ENCODE measurements around the gene SMURF1. TPM values are rescaled to one million over a fixed set of nuclear protein-coding genes. Genes with fewer than 3 reads are reported as not detected.

Gene SMURF1
- total RNA-seq, 4 donors from 2014 or later, result 26.8 to 44.7 (median 31.5) TPM

- 93 to 96% methylated on average over 5 of the region's 5 CpGs for WGBS, 2 donors
- TF ChIP-seq POLR2A (IDR thresholded peaks at IDR 0.05) (no peak), CTCF (IDR thresholded peaks at IDR 0.05) (no peak)
- no peak for DNase-seq (ENCODE audit: low spot score in 2 of 2)
- intact Hi-C loops (cut with DNase I; ENCODE audit: low total_unique reads), result no loop called here
- no peak overlapping the region for H3K4me3 ChIP-seq (ENCODE audit: low read depth, poor library complexity, severe bottlenecking)
Measured at GRCh38 chr7:99086532-99086931, 57.4 kb downstream of the SMURF1 start.

GRCh38 chr7:99083733-99084132, 60.2 kb downstream of the SMURF1 start:
- TF ChIP-seq CTCF (IDR thresholded peaks at IDR 0.05) (no peak), POLR2A (IDR thresholded peaks at IDR 0.05) (no peak)
- intact Hi-C loops (cut with DNase I; ENCODE audit: low total_unique reads), result no loop called here
- H3K4me3 ChIP-seq (ENCODE audit: low read depth, poor library complexity, severe bottlenecking), result no peak overlapping the region
- 87 to 96% methylated on average over 3 of the region's 3 CpGs for WGBS, 2 donors
- DNase-seq (ENCODE audit: low spot score in 2 of 2), result no peak

GRCh38 chr7:99083068-99083651, 60.7 kb downstream of the SMURF1 start:
- no peak for DNase-seq (ENCODE audit: low spot score in 2 of 2)
- WGBS, 2 donors, result 78 to 85% methylated on average over 2 of the region's 2 CpGs
- intact Hi-C loops (cut with DNase I; ENCODE audit: low total_unique reads), result no loop called here
- TF ChIP-seq CTCF (IDR thresholded peaks at IDR 0.05), result no peak
- no peak for TF ChIP-seq POLR2A (IDR thresholded peaks at IDR 0.05)
- no peak overlapping the region for H3K4me3 ChIP-seq (ENCODE audit: low read depth, poor library complexity, severe bottlenecking)

GRCh38 chr7:99080679-99081078, 63.2 kb downstream of the SMURF1 start:
- TF ChIP-seq CTCF (IDR thresholded peaks at IDR 0.05) (no peak), POLR2A (IDR thresholded peaks at IDR 0.05) (no peak)
- WGBS, 2 donors, result 83 to 87% methylated on average over 6 of the region's 6 CpGs
- intact Hi-C loops (cut with DNase I; ENCODE audit: low total_unique reads), result no loop called here
- no peak overlapping the region for H3K4me3 ChIP-seq (ENCODE audit: low read depth, poor library complexity, severe bottlenecking)
- no peak for DNase-seq (ENCODE audit: low spot score in 2 of 2)

GRCh38 chr7:99079104-99079503, 64.8 kb downstream of the SMURF1 start:
- TF ChIP-seq CTCF (IDR thresholded peaks at IDR 0.05) (no peak), POLR2A (IDR thresholded peaks at IDR 0.05) (no peak)
- no peak overlapping the region for H3K4me3 ChIP-seq (ENCODE audit: low read depth, poor library complexity, severe bottlenecking)
- intact Hi-C loops (cut with DNase I; ENCODE audit: low total_unique reads), result no loop called here
- 22 to 48% methylated on average over 6 to 9 of the region's 9 CpGs for WGBS, 2 donors
- DNase-seq (ENCODE audit: low spot score in 2 of 2), result no peak

- intact Hi-C loops (cut with DNase I; ENCODE audit: low total_unique reads), result no loop called here
- 74 to 78% methylated on average over 6 of the region's 6 CpGs for WGBS, 2 donors
- DNase-seq (ENCODE audit: low spot score in 2 of 2), result no peak
Measured at GRCh38 chr7:99078416-99078815, 65.5 kb downstream of the SMURF1 start.

More at GRCh38 chr7:99078416-99078815, 65.5 kb downstream of the SMURF1 start:
- TF ChIP-seq POLR2A (IDR thresholded peaks at IDR 0.05) (no peak), CTCF (IDR thresholded peaks at IDR 0.05) (no peak)
- H3K4me3 ChIP-seq (ENCODE audit: low read depth, poor library complexity, severe bottlenecking), result no peak overlapping the region
